HG03354 (cell line): ENCODE measurements around the gene CAV1.

Experiments used
- ATAC-seq: cut with Tn5 transposase; IDR thresholded peaks from one replicate; pipeline ENCODE4 v1.9.1; 2021; ENCODE audit warnings: mild to moderate bottlenecking; ENCODE audit not compliant: unreplicated experiment, poor library complexity, severe bottlenecking

CAV1 gene

DNA sequence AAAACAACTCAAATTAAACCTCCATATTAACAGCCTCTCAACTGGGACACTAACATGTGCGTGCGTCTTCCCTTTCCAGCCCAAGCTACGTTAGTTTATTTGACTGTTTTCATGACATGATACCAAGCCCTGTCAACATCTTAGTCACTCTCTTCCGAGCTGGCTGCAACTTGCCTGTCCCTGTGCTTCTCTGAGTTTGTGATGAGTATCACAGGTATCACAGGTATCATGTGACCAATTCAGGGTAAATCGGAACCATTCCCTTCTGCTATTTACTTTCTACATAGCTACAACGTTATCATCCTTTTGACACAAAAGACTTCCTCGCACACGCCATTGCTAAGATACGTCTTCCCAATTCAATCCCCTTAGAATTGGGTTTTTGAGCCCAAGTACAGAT, 70.2 kb downstream of the CAV1 start:
- no peak for ATAC-seq

DNA sequence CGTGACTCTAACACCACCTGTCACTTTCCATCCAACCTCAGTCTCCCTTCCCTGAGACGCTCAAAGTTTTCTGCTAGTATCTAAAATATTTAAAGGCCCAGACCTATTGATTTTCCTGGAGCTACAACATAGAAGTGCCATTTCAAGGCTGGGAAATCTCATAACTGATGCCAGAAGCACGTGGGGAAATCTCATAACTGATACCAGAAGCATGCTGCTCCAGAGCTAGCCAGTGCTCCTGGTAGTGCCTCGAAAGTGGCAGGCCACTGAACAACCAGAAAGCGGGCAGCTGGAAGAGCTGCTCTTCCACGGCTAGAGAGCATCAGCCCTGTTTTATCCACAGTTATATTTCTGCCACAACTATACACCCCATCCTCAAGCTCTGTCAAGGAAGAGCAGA, 72.5 kb downstream of the CAV1 start:
- ATAC-seq = no peak

DNA sequence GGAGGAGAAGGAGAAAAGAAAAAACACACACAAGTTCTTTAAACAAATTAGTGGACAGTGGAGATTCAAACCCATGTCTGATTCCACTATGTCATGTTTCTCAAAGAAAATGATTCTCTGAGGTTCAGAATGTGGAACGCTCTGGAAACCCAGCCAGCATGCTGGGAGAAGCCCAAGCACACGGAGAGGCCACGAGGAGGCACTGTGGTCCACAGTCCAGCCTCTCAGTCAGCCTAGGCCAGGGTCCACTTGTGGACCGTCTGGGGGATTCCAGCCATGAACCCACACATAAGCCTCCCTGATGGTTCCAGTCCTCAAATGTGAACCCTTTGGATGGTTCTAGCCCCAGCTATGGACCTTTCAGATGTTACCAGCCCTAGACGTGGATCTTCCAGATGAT, 73.4 kb downstream of the CAV1 start:
- ATAC-seq = no peak

DNA sequence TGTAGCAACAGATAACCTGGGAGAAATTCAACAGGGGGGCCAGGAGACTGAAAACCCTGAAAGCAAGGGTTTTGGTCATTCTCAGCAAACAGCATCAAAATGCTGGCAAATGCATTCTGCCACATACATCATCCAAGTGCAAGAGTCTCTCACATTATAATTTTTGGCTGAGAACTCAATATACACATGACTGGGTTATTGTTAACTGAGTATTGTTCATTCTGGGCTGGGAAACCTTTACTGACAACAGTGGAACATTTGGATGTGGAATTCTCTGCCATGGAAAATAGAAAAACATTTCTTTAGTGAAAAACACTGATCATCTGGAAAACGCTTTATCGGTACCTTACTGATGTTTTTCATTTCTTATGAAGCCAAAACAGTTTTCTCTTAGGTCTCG, 74.0 kb downstream of the CAV1 start:
- ATAC-seq = no peak

DNA sequence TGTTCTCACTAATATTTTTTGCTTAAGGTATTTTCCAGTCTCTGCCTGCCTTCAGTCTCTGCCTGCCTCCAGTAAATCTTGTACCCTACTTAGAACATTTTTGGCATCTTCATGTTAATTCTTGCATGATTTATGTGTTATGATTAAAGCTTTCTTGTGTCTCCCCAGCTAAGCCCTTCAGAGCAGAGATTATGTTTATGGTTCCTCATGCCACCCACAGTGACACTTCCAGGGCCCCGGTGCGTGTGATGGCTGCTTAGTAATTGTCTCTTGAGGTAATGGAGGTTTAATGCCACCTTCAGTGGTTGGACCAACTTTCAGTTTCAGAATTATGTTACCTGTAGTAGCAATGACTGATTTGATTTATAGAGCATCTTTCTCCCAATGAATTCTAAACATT, 76.6 kb downstream of the CAV1 start:
- no peak for ATAC-seq

DNA sequence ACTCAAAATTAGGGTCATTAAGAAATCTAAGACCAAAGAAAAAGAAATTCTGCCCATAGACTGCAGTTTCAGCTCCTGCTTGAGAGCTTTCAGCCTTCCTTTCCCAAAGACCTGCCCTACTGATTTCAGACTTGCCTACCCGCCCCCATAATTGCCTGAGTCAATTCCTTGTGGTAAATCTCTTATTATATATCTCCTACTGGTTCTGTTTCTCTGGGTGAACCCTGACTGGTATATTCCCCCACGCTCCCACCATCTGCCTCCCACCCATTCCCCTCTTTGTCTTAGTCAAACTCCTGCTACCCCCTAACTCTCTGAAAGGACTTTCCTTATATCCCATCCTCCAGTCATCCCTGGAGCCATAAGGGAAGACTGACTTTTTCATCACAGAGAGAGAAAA, 82.5 kb downstream of the CAV1 start:
- no peak for ATAC-seq

DNA sequence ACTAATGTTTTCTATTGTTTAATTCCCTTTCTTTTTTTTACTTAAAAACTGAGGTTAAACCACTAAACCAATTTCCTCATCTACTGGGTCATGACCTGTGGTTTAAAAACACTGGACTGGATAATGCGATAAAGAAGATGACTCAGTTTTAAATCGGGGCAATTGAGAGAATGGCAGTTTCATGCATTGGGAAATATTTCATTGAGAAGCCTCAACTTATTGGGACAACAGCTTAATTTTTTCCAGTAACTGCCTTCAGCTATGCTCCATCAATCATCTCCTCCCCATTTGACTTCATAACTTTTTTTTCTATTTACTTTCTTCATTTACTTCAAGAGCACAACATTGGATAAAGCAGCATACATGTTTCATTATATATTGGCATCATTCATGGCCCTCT, 85.4 kb downstream of the CAV1 start:
- ATAC-seq = no peak

DNA sequence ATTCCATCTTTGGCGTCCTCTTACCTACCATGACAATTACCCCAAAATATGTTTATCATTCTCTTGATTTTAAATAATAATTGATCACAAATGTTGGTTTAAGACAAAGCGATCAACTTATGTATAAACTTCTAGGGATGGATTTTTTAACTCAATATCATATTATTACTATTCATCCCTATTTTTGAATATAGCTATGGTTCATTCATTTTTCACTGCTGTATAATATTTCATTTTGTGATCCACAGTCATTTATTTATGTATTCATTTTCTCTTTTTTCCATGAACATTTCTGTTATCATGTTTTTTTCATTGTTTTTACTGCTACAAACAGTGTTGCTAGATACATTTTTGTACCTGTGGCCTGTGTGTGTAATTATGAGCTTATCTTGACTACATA, 85.9 kb downstream of the CAV1 start:
- ATAC-seq = no peak
